HG03565 (cell line): ENCODE data around the gene CYYR1.

Source experiments
- ATAC-seq: cut with Tn5 transposase; IDR thresholded peaks from one replicate; pipeline ENCODE4 v1.9.1; 2021; ENCODE audit warnings: mild to moderate bottlenecking, moderate library complexity; ENCODE audit not compliant: unreplicated experiment

Gene CYYR1

GRCh38 chr21:26554365-26554764, 18.7 kb downstream of the CYYR1 start:
- no peak for ATAC-seq

GRCh38 chr21:26553898-26554297, 19.2 kb downstream of the CYYR1 start:
- ATAC-seq: no peak

- no peak for ATAC-seq
Measured at GRCh38 chr21:26550326-26550725, 22.8 kb downstream of the CYYR1 start.

- ATAC-seq: no peak
Measured at GRCh38 chr21:26546446-26547097, 26.5 kb downstream of the CYYR1 start.

GRCh38 chr21:26544201-26544775, 28.8 kb downstream of the CYYR1 start:
- ATAC-seq: no peak

- no peak for ATAC-seq
Measured at GRCh38 chr21:26540651-26541050, 32.4 kb downstream of the CYYR1 start.

- ATAC-seq: no peak
Measured at GRCh38 chr21:26539566-26539965, 33.5 kb downstream of the CYYR1 start.

- ATAC-seq: no peak
Measured at GRCh38 chr21:26534517-26534916, 38.6 kb downstream of the CYYR1 start.

GRCh38 chr21:26532208-26532607, 40.9 kb downstream of the CYYR1 start:
- no peak for ATAC-seq

- ATAC-seq: no peak
Measured at GRCh38 chr21:26529526-26529925, 43.6 kb downstream of the CYYR1 start.

- ATAC-seq: no peak
Measured at GRCh38 chr21:26528882-26529281, 44.2 kb downstream of the CYYR1 start.

- ATAC-seq: no peak
Measured at GRCh38 chr21:26522704-26523103, 50.4 kb downstream of the CYYR1 start.

GRCh38 chr21:26519142-26519541, 53.9 kb downstream of the CYYR1 start:
- ATAC-seq: no peak

GRCh38 chr21:26515257-26515656, 57.8 kb downstream of the CYYR1 start:
- no peak for ATAC-seq

GRCh38 chr21:26513212-26513611, 59.9 kb downstream of the CYYR1 start:
- no peak for ATAC-seq

- no peak for ATAC-seq
Measured at GRCh38 chr21:26512664-26513063, 60.4 kb downstream of the CYYR1 start.

- ATAC-seq: no peak
Measured at GRCh38 chr21:26508903-26509302, 64.2 kb downstream of the CYYR1 start.

GRCh38 chr21:26506956-26507355, 66.1 kb downstream of the CYYR1 start:
- no peak for ATAC-seq

GRCh38 chr21:26505211-26505610, 67.9 kb downstream of the CYYR1 start:
- ATAC-seq: no peak

- ATAC-seq: no peak
Measured at GRCh38 chr21:26503414-26503813, 69.7 kb downstream of the CYYR1 start.

- no peak for ATAC-seq
Measured at GRCh38 chr21:26501495-26502021, 71.5 kb downstream of the CYYR1 start.

- no peak for ATAC-seq
Measured at GRCh38 chr21:26499495-26499894, 73.6 kb downstream of the CYYR1 start.
